Forelimb muscle (tissue), 1 donor: Measurements from ENCODE around the gene TSPAN18. TPM values are rescaled to one million over a fixed set of nuclear protein-coding genes. Genes with fewer than 3 reads are reported as not detected.

Experiments used
- DNase-seq: peaks from one replicate; pipeline ENCODE4 v3.0.0-alpha.2; 2013; ENCODE audit warnings: low read depth
- polyA plus RNA-seq: library from polyadenylated mRNA; unstranded; fragments of 120-200 nt; gene quantifications from one replicate; pipeline ENCODE4 v1.2.1, GENCODE V29; 2013; ENCODE audit not compliant: insufficient read length

The TSPAN18 gene
- polyA plus RNA-seq, 1 donor: 37.2 TPM

DNA sequence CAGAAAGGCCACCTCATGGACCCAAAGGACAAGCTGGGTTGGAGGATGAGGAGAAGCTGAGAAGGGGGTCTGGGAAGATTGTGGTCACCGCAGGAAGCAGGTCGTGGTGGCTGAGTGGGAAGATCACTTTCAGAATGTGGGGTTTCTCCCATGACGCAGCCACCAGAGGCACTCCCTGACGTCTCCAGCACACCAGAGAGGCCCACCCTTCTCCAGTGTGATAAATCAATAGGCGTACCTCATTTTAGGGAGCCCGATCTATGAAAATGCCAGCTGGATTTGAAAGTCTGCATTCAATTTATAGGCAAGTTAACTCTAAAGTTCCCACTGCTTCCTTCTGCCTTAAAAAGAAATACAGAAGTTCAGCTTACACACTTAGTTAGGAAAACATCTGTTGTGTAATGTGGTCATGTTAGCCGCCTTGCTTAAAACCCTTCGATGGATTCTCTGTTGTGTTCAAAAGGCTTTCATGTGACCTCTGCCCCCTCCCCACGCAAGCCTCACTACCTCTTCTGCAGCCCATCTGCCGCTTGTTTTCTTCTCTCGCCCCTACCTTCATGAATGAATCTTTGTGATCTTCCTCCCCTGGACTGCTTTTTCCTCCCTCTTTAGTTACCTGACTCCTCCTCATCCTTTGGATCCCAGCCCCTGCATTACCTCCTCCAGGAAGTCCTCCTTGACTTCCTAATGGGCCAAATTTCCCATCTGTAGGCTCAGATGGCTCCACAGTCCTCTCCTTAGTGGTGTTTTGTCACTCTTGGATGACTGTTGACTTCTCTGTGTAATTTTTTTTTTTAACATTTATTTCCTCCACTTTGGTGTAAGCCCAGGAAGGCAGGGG is 10.7 kb downstream of the TSPAN18 start:
- DNase-seq: no peak

GRCh38 chr11:44738791-44739190 is 12.0 kb downstream of the TSPAN18 start:
- no peak for DNase-seq

DNA sequence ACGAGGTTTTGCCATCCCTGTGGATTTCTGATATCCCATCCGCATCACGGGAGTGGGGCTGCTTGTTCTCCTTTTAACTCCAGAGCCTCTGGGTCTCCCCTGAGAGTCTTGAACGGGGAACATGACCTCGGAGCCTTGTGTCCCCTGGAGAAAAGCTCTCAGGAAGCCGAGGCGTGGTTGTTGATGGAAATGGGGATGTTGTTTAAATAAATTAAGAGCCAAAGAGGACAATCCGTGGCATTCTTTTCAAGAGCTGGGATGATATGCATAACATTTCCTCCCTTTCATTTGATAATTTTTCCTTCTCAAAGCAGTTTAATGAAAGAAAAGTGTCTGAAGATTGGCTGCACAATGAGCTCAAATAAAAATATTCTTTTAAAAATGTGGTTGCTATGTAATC is 14.2 kb downstream of the TSPAN18 start:
- DNase-seq: no peak

DNA sequence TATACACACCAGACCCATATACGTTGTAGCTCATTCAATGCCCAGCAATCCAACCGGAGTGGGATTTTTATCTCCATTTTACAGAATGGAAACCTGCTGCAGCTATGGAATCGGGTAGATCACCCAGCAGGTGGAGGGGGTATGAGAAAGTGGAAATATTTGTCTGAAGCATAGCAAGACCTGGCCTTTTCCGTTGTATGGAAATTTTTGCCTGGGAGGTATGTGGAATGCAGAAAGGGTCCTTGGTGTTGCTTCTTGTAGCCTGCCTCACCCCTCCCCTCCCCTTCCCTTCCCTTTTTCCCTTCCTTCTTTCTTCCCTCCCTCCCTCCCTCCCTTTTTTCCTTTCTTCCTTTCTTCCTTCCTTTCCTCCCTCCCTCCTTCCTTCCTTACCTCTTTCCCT is 15.2 kb downstream of the TSPAN18 start:
- DNase-seq: no peak

DNA sequence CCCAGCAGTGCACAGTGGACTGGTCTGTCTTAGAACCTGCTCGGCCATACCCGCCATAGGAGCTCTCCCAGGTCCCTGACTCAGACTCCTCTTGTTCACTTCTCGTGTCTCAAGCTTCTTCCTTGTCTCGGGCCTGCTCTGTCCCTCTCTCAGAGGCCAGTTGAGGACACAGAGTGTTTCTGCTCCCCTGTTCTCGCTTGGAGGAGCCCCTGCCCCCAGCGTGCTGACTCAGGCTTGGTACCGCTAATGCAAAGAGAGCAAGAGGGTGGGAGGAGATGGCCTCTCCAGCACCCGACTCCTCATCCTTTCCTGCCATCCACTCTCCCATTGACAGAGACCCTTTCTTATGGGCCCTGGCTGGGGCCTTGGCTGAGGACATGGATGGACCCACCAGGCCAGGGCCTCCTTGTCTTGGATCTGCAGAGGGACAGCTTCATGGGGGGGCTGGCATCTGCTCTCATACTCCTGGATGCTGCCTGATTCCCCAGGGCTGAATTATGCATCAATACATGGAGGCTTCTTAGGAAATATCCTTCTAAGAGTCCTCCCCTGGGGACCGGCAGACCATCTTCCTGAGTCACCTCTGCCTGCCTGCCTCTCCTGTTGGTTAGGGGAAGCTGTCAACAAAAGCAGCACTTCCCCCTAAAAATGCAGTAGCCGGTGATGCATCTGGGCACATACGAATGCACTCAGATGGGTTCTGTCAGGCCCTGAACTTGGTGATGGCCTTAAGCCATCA is 15.9 kb downstream of the TSPAN18 start:
- DNase-seq: no peak

GRCh38 chr11:44743326-44743725 is 16.6 kb downstream of the TSPAN18 start:
- DNase-seq: no peak

DNA sequence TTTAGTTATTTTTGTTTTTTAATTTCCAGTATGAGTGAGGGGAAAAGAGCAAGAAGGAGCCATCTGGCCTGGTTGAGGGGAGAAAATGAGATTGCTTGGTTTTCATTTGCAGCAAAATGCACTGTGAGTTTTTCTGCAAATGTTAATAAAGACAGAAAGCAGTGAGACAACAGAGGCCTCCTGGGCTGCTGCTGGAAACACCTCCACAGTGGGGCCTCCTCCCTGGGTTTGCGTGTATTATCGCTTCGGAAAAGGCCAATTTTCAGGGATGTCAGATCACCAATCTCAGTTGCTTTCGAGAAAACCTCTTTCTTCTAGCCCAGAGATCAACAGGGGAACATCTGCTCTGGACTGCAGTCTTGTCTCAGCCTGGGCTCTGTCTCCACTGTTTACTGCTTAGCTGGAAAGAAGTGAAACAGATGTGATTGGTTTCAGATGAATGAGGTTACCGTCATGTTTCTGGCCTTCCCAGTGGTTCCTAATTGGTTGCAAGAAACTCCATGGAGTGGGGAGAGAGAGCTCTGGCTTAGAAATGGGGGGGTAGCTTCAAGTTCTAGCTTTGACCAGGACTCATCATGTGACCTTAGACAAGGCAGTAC is 17.3 kb downstream of the TSPAN18 start:
- DNase-seq: peak; percentile 87

DNA sequence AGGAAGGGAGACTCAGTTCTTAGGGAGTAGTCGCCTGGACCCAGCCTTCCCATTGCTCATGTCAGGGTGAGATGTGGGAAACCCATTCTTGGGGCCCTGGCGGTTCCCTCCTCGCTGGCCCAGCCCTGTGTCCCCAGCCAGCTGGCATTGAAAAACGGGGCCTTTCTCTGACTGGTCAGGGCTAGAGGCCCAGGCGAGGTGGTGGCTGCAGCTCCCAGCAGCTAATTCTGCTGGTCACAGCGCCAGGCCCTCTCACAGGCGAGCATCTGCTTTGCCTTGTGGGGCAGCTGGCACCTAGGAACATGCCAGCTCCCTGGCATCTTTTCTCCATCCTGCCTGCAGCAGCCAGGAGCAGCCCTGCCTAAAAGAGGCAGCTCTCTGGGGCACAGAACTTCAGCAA is 20.1 kb downstream of the TSPAN18 start:
- no peak for DNase-seq

GRCh38 chr11:44747316-44747715 is 20.6 kb downstream of the TSPAN18 start:
- no peak for DNase-seq

DNA sequence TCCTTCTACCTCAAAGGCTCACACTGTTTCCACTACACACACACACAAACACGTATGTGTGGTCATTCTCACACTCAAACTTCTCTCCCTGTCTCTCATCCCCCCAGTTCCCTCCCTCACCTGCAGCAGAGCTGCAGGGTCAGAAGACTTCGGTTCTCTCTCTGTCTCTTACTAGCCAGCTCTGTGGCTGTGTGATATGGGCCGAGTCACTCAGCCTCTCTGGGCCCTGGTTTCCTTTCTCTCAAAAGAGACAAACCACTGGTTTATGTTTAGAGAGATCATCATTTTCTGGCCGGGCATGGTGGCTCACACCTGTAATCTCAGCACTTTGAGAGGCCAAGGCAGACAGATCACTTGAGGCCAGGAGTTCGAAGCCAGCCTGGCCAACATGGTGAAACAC is 21.1 kb downstream of the TSPAN18 start:
- DNase-seq: no peak

GRCh38 chr11:44748606-44749005 is 21.8 kb downstream of the TSPAN18 start:
- no peak for DNase-seq

GRCh38 chr11:44749189-44749588 is 22.4 kb downstream of the TSPAN18 start:
- no peak for DNase-seq

DNA sequence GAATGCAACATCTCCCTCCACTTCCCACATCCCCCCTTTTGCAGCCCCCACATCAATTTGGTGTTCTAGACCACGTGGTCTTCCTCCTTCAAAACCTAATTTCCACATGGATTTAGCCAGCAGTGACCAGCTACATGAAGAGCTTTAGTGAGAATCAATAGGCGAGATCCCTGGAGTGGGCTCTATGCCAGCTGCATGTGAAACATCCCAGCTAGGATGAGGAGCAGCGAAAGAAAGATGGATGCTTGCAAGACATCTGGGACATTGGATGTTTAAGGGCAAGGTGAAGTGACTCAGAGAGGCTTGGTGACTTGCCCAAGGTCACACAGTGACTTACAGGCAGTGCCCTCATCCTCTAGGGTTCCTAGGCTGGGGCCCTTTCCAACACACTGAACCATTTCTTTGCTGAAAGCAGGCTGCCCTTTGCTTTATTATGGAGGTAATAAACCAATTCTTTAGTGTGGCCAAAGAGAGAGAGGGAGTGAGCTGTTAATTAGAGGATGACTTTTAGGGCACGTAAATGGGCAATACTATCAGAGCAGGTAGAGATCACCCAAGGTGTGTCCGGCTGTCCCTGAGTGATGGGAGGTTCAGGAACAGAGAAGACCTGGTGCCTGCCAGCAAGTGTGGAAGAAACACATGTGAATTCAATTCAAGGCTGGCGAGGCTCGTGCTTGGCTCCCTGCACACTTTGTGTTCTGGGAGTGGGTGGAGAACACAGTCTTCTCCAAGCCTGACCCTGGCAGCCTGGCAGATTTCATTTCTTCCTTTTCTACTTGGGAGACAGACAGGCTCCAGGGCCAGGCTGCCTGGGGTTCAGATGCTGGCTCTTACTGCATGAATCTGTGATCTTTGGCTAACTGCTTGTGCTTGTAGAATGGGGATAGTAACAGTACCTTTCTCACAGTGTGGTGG is 24.0 kb downstream of the TSPAN18 start:
- DNase-seq: no peak

GRCh38 chr11:44752300-44752699 is 25.5 kb downstream of the TSPAN18 start:
- DNase-seq: no peak

- no peak for DNase-seq
Measured at GRCh38 chr11:44752713-44753112, 26.0 kb downstream of the TSPAN18 start.

GRCh38 chr11:44753961-44754645 is 27.3 kb downstream of the TSPAN18 start:
- DNase-seq: no peak

DNA sequence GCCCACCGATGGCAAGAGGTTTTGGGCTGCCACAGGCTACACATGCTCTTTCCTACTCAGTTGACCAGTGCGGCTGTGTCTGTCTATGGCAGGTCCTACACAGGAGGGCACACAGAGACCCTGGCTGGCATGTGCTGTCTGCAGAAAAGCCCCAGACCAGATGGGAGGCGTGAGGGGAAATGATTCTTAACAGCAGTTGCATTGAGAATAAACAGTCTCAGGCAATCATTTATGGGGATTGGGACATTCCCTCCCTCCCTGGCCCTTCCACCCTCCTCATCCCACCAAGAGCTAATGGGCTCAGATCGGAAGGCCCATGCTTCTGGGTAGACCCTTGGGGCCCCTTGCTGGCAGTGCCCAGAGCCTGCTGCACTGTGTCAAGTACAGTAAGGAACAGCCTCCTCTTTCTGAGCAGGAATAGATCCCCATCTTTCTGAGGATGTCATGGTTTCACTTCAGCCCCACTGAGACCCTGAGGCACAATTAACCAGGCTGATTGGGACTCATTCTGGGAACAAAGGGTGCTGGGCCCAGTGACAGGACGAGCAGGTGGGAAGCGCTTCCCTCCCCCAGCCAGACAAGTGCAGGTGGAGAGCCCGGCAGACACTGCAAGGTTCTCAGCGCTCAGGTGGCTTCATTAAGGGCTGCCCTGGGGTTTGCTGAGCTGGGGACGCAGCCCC is 28.3 kb downstream of the TSPAN18 start:
- no peak for DNase-seq

DNA sequence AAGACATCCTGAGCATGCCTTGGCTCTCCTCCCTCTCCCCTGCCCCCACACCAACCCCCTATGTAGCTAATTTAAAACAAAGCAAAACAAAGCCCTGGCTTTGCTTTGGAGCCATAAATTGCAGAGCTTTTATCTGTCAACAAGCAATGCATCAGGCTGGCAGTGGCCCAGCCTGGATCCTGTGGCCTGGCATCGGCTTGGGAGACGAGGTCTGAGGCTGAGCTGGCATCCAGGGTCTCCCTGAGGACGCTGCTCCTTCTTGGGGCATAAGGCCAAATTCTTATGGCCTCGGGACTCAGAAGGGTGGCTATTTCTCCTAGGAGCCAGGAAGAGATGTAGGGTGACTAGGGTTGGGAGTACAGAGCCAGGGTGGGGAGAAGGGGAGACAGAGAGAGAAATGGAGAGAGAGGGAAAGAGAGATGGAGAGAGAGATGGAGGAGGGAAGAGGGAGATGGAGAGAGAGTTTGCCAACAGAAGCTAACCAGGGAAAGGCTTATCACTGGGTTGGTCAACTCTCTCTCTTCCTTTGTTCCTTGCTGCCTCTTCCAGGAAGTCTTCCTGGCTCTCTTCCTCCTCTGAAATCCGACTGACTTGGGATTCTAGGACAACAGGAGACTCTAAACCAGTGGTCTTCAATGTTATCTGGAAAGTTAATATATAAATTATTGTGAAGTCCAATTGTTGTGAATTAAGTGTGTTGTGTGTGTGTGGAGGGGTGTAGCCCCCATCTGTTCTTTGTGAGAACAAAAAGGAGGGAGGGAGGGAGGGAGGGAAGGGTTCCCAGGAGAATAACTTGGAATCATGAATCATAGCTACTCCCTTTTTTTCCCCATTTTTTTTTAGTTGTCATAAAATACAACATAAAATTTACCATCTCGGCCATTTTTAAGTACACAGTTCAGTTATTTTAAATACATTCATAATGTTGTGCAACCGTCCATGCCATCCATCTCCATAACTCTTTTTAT is 29.1 kb downstream of the TSPAN18 start:
- no peak for DNase-seq

GRCh38 chr11:44758983-44759382 is 32.2 kb downstream of the TSPAN18 start:
- no peak for DNase-seq
